HG02938 (cell line): ENCODE results near the gene MYF6.
A peak's percentile ranks its signal among the peaks of the same experiment; 100 is the strongest.
"Not testable (repeated sequence)": the region's sequence is repeated elsewhere in the genome, so short reads cannot be mapped to it uniquely, and the experiment has no call there.

ENCODE experiments used
- ATAC-seq: cut with Tn5 transposase; IDR thresholded peaks from one replicate; pipeline ENCODE4 v1.9.1; 2021; ENCODE audit warnings: mild to moderate bottlenecking, moderate library complexity; ENCODE audit not compliant: unreplicated experiment

The MYF6 gene

GRCh38 chr12:80707126-80707829 is at the start of gene MYF6:
TSS of gene MYF6 (plus strand) at chr12:80707634. CDS start at chr12:80707720, 86 bp downstream.
- ATAC-seq, result no peak

GRCh38 chr12:80659512-80660063 is 47.8 kb upstream of the MYF6 start:
- no peak for ATAC-seq

GRCh38 chr12:80662586-80662985 is 44.8 kb upstream of the MYF6 start:
- ATAC-seq, result no peak

- no peak for ATAC-seq
Observed at GRCh38 chr12:80670214-80670613, 37.2 kb upstream of the MYF6 start.

GRCh38 chr12:80676042-80676636 is 31.3 kb upstream of the MYF6 start:
- ATAC-seq, result not testable (repeated sequence)

- ATAC-seq, result no peak
Observed at GRCh38 chr12:80676856-80677255, 30.6 kb upstream of the MYF6 start.

- no peak for ATAC-seq
Observed at GRCh38 chr12:80677994-80678393, 29.4 kb upstream of the MYF6 start.

GRCh38 chr12:80679346-80680131 is 27.9 kb upstream of the MYF6 start:
- ATAC-seq, result no peak

GRCh38 chr12:80681287-80681686 is 26.1 kb upstream of the MYF6 start:
- peak; percentile 71 for ATAC-seq

GRCh38 chr12:80681786-80682185 is 25.6 kb upstream of the MYF6 start:
- ATAC-seq, result no peak

GRCh38 chr12:80684077-80684495 is 23.3 kb upstream of the MYF6 start:
- no peak for ATAC-seq

- no peak for ATAC-seq
Observed at GRCh38 chr12:80690090-80690489, 17.3 kb upstream of the MYF6 start.

GRCh38 chr12:80690513-80690912 is 16.9 kb upstream of the MYF6 start:
- no peak for ATAC-seq

GRCh38 chr12:80692114-80692513 is 15.3 kb upstream of the MYF6 start:
- ATAC-seq, result peak; percentile 55

- ATAC-seq, result no peak
Observed at GRCh38 chr12:80697270-80697887, 10.1 kb upstream of the MYF6 start.

GRCh38 chr12:80698256-80698655 is 9.2 kb upstream of the MYF6 start:
- no peak for ATAC-seq

GRCh38 chr12:80698847-80699542 is 8.4 kb upstream of the MYF6 start:
- ATAC-seq, result no peak

GRCh38 chr12:80700327-80700726 is 7.1 kb upstream of the MYF6 start:
- no peak for ATAC-seq

GRCh38 chr12:80701388-80701787 is 6.0 kb upstream of the MYF6 start:
- no peak for ATAC-seq
